Panc1 (cell line): ENCODE results near the gene CDK6.

Source experiments
- POLR2AphosphoS5 ChIP-seq: IDR thresholded peaks from 2 replicates; pipeline ENCODE4 v1.6.1; 2012; ENCODE audit warnings: mild to moderate bottlenecking, low read depth, low read length, moderate library complexity
- SIN3A ChIP-seq: IDR thresholded peaks from 2 replicates; pipeline ENCODE4 v1.6.1; 2012; ENCODE audit warnings: low read depth, mild to moderate bottlenecking, low read length, moderate library complexity, borderline replicate concordance; ENCODE audit not compliant: insufficient read depth
- TCF7L2 ChIP-seq: IDR thresholded peaks from 2 replicates; pipeline ENCODE4 v1.6.1; 2011; ENCODE audit warnings: mild to moderate bottlenecking, low read depth, low read length, inconsistent platforms
- TF ChIP-seq, protein P1 (sequence below): fragments of 450-650 bp; IDR thresholded peaks from 2 replicates; pipeline ENCODE4 v1.5.1; 2017; ENCODE audit warnings: mild to moderate bottlenecking
- TF ChIP-seq, protein P2 (sequence below), 2 experiments: IDR thresholded peaks; 2 replicates each; pipeline ENCODE4 v1.6.1; 2011 to 2012; ENCODE audit warnings: low read depth in 2 of 2, control low read depth in 1 of 2, low read length in 1 of 2, mild to moderate bottlenecking in 1 of 2, moderate library complexity in 1 of 2; ENCODE audit not compliant: insufficient read depth in 1 of 2

DNA sequence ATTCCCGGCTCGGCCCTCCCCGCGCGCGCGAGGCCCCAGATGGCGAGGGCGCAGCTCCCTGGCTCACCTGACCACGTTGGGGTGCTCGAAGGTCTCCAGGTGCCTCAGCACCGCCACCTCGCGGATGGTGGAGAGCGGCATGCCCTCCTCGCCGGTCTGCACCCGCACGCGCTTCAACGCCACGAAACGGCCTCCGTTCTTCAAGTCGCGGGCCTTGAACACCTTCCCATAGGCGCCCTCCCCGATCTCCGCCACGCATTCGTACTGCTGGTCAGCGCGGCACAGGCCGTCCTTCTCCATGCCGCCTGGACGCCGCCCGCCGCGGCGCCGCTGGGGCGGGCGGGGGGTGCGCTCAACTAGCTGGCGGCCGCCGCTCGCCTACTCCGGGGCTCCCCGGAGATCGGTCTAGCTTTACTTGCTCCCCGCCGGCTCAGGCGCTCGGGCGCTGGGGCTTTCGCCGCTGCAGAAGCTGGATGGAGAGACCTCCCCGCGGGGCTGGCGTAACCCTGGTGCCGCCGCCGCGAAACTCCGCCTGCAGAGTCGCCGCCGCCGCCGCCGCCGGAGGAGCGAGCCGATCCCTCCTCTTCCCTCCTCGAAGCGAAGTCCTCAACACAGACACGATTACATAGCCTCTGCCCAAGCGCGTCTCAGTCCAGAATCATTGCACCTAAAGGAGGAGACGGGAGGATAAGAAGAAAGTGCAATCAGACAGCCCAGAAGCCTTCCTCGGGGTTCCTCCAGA lies 3.2 kb downstream of the CDK6 start:
- TF ChIP-seq, protein P1, sequence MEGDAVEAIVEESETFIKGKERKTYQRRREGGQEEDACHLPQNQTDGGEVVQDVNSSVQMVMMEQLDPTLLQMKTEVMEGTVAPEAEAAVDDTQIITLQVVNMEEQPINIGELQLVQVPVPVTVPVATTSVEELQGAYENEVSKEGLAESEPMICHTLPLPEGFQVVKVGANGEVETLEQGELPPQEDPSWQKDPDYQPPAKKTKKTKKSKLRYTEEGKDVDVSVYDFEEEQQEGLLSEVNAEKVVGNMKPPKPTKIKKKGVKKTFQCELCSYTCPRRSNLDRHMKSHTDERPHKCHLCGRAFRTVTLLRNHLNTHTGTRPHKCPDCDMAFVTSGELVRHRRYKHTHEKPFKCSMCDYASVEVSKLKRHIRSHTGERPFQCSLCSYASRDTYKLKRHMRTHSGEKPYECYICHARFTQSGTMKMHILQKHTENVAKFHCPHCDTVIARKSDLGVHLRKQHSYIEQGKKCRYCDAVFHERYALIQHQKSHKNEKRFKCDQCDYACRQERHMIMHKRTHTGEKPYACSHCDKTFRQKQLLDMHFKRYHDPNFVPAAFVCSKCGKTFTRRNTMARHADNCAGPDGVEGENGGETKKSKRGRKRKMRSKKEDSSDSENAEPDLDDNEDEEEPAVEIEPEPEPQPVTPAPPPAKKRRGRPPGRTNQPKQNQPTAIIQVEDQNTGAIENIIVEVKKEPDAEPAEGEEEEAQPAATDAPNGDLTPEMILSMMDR, result peak; percentile 92
- TF ChIP-seq POLR2AphosphoS5 (no peak; the same call in 1 of the 2 replicates), TCF7L2 (0 out of 2 replicates have a peak, but pooled peaks have one; percentile 27), SIN3A (peak; percentile 46; the same call in 1 of the 2 replicates)
- TF ChIP-seq, protein P2, sequence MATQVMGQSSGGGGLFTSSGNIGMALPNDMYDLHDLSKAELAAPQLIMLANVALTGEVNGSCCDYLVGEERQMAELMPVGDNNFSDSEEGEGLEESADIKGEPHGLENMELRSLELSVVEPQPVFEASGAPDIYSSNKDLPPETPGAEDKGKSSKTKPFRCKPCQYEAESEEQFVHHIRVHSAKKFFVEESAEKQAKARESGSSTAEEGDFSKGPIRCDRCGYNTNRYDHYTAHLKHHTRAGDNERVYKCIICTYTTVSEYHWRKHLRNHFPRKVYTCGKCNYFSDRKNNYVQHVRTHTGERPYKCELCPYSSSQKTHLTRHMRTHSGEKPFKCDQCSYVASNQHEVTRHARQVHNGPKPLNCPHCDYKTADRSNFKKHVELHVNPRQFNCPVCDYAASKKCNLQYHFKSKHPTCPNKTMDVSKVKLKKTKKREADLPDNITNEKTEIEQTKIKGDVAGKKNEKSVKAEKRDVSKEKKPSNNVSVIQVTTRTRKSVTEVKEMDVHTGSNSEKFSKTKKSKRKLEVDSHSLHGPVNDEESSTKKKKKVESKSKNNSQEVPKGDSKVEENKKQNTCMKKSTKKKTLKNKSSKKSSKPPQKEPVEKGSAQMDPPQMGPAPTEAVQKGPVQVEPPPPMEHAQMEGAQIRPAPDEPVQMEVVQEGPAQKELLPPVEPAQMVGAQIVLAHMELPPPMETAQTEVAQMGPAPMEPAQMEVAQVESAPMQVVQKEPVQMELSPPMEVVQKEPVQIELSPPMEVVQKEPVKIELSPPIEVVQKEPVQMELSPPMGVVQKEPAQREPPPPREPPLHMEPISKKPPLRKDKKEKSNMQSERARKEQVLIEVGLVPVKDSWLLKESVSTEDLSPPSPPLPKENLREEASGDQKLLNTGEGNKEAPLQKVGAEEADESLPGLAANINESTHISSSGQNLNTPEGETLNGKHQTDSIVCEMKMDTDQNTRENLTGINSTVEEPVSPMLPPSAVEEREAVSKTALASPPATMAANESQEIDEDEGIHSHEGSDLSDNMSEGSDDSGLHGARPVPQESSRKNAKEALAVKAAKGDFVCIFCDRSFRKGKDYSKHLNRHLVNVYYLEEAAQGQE (IDR thresholded peaks at IDR 0.05; ENCODE audit: insufficient read depth in 1 of 2, low read depth in 2 of 2, low read length in 1 of 2), result no peak; a peak in 1 of 4 replicates
